AG04450 (cell line): Measurements from ENCODE around the gene SLIT1. TPM values are rescaled to one million over a fixed set of nuclear protein-coding genes. Genes with fewer than 3 reads are reported as not detected.

Experiments used
- CTCF ChIA-PET: fragments of 300-600, 350-600 bp; formaldehyde crosslinking; extraction: SDS; loops from one replicate; lab custom pipeline; 2022; ENCODE audit warnings: antibody characterized with exemption, inconsistent platforms; lab: Charles Lee
- POLR2A ChIA-PET: fragments of 350-600 bp; formaldehyde crosslinking; extraction: SDS; loops from one replicate; lab custom pipeline; 2021; ENCODE audit warnings: antibody characterized with exemption, inconsistent platforms; lab: Yijun Ruan, JAX
- DNase-seq: peaks from one replicate; pipeline ENCODE4 v3.0.0-alpha.2; 2011; ENCODE audit warnings: low read depth, low spot score
- H3K27ac ChIP-seq: one replicate; pipeline ENCODE4 v1.5.1; 2012; ENCODE audit warnings: low read depth, low read length, control low read depth
- H3K27me3 ChIP-seq: one replicate; pipeline ENCODE4 v1.6.0; 2012; ENCODE audit warnings: low read length; ENCODE audit not compliant: control insufficient read depth, insufficient read depth
- H3K4me3 ChIP-seq: 2 replicates; pipeline ENCODE4 v1.5.1; 2011; ENCODE audit warnings: mild to moderate bottlenecking, low read depth, low read length, control low read depth
- H3K9me3 ChIP-seq: 2 replicates; pipeline ENCODE4 v1.5.1; 2012; ENCODE audit warnings: low read length; ENCODE audit not compliant: control insufficient read depth, insufficient read depth
- polyA plus RNA-seq: library from polyadenylated mRNA; depleted of rRNA; stranded (reverse); fragments of >200 nt; gene quantifications from 2 replicates; pipeline ENCODE4 v1.2.3, GENCODE V29; 2011
- TF ChIP-seq, protein P1 (sequence below): IDR thresholded peaks from 2 replicates; pipeline ENCODE4 v1.5.1; 2011; ENCODE audit warnings: low read depth, low read length, control low read depth, inconsistent platforms

Gene SLIT1
- polyA plus RNA-seq, 1 experiment = 0.01 TPM

DNA sequence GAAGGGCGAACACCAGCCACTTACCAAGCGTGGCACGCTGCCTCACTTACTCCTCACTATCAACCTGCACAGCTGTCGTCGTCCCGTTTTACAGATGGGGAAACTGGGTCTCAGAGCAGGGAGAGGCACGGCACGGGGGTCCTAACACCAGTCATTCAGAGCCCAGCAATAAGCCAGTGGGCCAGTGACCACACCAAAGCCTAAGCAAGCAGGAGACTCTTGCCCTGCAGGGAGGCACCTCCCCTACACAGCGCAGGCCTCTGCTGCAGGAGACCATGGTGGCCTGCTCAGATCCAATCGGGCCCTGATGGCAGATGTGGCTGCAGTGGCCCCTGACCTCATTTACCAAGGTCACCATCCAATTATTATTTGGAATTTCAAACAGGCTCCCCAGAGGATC, 4.8 kb downstream of the SLIT1 start:
- no peak overlapping the region for H3K27ac ChIP-seq
- no peaks in the 10 kb centered on the region; the same call in 1 of the 2 replicates for H3K9me3 ChIP-seq
- H3K4me3 ChIP-seq = no peak overlapping the region
- TF ChIP-seq, protein P1, sequence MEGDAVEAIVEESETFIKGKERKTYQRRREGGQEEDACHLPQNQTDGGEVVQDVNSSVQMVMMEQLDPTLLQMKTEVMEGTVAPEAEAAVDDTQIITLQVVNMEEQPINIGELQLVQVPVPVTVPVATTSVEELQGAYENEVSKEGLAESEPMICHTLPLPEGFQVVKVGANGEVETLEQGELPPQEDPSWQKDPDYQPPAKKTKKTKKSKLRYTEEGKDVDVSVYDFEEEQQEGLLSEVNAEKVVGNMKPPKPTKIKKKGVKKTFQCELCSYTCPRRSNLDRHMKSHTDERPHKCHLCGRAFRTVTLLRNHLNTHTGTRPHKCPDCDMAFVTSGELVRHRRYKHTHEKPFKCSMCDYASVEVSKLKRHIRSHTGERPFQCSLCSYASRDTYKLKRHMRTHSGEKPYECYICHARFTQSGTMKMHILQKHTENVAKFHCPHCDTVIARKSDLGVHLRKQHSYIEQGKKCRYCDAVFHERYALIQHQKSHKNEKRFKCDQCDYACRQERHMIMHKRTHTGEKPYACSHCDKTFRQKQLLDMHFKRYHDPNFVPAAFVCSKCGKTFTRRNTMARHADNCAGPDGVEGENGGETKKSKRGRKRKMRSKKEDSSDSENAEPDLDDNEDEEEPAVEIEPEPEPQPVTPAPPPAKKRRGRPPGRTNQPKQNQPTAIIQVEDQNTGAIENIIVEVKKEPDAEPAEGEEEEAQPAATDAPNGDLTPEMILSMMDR = no peak
- no peak for DNase-seq
- CTCF ChIA-PET = interaction anchor here (2.8 kb wide), 1 partner anchor 16 kb away, joined by 8 read pairs; no protein-coding TSS in a partner anchor
- POLR2A ChIA-PET = no interaction called here
- H3K27me3 ChIP-seq = peaks cover 77% of the 10 kb centered on the region

DNA sequence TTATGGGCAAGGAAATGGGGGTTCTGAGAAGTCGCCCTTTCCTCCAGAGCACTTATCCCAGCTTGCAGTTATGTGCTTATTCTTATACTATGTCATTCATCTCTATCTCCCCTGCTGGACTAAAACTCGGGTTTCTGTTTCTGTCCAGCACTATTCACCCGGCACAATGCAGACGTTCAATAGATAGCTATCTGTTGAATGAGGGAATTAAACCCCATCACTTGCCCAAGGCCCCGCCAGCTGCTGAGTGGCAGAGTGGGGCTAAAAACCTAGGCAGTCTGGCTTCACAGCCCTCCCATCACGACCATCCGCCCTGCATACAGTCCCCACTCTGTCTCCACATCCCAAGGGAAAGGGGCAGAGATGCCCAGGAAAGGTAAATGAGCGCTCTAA, 5.4 kb downstream of the SLIT1 start:
- Histone ChIP-seq H3K4me3 (no peak overlapping the region), H3K9me3 (no peaks in the 10 kb centered on the region; the same call in 1 of the 2 replicates), H3K27ac (no peak overlapping the region), H3K27me3 (peaks cover 74% of the 10 kb centered on the region)
- TF ChIP-seq, protein P1 = no peak
- POLR2A ChIA-PET = no interaction called here
- no peak for DNase-seq
- CTCF ChIA-PET = interaction anchor here (2.8 kb wide), 1 partner anchor 17 kb away, joined by 8 read pairs; no protein-coding TSS in a partner anchor

DNA sequence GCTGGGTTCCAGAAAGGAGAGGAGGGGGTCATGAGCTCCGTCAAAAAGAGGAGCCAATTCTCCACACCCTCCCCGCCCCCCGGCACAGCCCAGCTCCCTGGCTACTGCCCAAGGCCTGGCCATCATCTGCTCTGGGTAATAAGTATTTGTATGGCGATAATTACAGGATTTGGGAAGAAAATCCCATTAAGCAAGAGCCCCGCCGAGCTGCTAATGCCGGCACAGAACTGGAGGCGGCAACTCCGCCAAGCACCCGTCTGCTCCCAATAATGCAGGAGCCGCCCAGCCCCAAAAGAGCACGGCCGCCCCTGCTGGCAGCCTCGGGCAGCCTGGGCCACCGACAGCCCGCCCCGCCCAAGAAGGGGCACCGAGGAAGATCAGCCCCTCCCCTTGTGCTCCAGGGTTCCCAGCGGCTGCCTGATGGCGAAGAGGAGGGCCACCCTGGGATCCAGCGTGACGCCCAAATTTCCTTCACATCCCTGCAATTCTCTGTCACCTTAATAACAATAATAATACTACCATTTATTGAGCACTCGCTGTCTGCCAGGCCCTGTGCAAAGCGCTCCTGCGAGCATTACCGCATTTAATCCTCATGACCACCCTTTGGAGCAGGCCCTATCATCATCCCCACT, 5.9 kb downstream of the SLIT1 start:
- ChIA-PET POLR2A (no interaction called here), CTCF (interaction anchor here (0.7 to 2.8 kb wide), 2 partner anchors 17 to 30 kb away, joined by 6 to 8 read pairs; no protein-coding TSS in a partner anchor)
- Histone ChIP-seq H3K27me3 (peaks cover 69% of the 10 kb centered on the region), H3K9me3 (no peaks in the 10 kb centered on the region; the same call in 1 of the 2 replicates), H3K4me3 (no peak overlapping the region), H3K27ac (no peak overlapping the region)
- DNase-seq = no peak
- TF ChIP-seq, protein P1 = no peak

DNA sequence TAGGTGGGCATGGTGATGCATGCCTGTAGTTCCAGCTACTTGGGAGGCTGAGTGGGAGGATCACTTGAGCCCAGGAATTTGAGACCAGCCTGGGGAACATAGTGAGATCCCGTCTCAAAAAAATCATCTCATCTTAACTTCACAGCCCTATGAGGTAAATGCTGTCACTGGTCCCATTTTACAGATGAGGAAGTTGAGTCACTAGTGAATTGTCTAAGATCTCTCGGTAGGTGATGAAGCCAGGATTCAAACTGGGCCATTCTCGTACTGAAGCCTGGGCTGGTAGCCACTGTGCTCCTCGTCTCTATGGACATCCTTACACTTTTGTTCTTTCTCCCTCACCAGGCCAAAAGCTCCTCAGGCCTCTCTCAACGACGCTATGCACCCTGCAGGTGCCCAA, 6.4 kb downstream of the SLIT1 start:
- DNase-seq = no peak
- no peak overlapping the region for H3K27ac ChIP-seq
- H3K4me3 ChIP-seq = no peak overlapping the region
- ChIA-PET CTCF (interaction anchor here (0.7 to 2.8 kb wide), 2 partner anchors 18 to 31 kb away, joined by 6 to 8 read pairs; no protein-coding TSS in a partner anchor), POLR2A (no interaction called here)
- TF ChIP-seq, protein P1 = no peak
- peaks cover 63% of the 10 kb centered on the region for H3K27me3 ChIP-seq
- H3K9me3 ChIP-seq = no peaks in the 10 kb centered on the region; the same call in 1 of the 2 replicates

DNA sequence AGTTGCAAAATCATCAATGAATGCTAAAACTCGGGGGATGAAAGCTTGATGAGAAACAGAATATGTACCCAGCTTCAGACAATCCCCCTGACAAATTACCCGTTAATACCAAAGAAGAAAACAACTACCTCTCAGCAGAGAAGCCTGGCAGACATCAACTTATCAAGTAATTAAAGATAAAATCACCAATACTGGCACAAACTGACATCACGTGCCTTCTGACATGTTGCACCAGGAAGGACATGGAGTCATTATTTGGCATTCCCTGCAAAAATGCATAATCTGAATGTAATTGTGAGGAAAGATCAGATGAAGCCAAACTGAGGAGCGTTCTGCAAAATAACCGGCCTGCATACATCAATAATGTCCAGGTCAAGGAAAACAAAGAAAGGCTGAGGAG, 7.7 kb downstream of the SLIT1 start:
- Histone ChIP-seq H3K4me3 (no peak overlapping the region), H3K27ac (no peak overlapping the region), H3K27me3 (peaks cover 52% of the 10 kb centered on the region), H3K9me3 (no peaks in the 10 kb centered on the region; the same call in 1 of the 2 replicates)
- POLR2A ChIA-PET = no interaction called here
- no peak for DNase-seq
- CTCF ChIA-PET = interaction anchor here (0.5 to 2.8 kb wide), 5 partner anchors 15 to 387 kb away, joined by 3 to 8 read pairs (median 5); no protein-coding TSS in a partner anchor
- TF ChIP-seq, protein P1 = no peak
